ENCODE measurements around the gene ANO4.
A peak's percentile ranks its signal among the peaks of the same experiment; 100 is the strongest.

The ANO4 gene

GRCh38 chr12:100995201-100995600 lies 200.6 kb downstream of the ANO4 start:
- peak; percentile 36 to 86 for DNase-seq (ENCODE audit: low read depth in 2 of 2)
- H3K4me3 ChIP-seq (replicated peaks in 1 of 2; ENCODE audit: low read depth in 2 of 2, low read length in 2 of 2) = no peak overlapping the region
- TF ChIP-seq CTCF (IDR thresholded peaks at IDR 0.05; ENCODE audit: low read depth, low read length) = no peak

- TF ChIP-seq CTCF (IDR thresholded peaks at IDR 0.05; ENCODE audit: low read depth, low read length) = no peak
- H3K4me3 ChIP-seq (replicated peaks in 1 of 2; ENCODE audit: low read depth in 2 of 2, low read length in 2 of 2) = no peak overlapping the region
- no peak for DNase-seq (ENCODE audit: low read depth in 2 of 2)
These were observed 201.2 kb downstream of the ANO4 start for GRCh38 chr12:100995771-100996170.

- DNase-seq (ENCODE audit: low read depth in 2 of 2) = no peak
- TF ChIP-seq CTCF (IDR thresholded peaks at IDR 0.05; ENCODE audit: low read depth, low read length) = no peak
- no peak overlapping the region for H3K4me3 ChIP-seq (replicated peaks in 1 of 2; ENCODE audit: low read depth in 2 of 2, low read length in 2 of 2)
These were observed 207.1 kb downstream of the ANO4 start for GRCh38 chr12:101001669-101002068.

GRCh38 chr12:101002696-101003419 lies 208.3 kb downstream of the ANO4 start:
- TF ChIP-seq CTCF (IDR thresholded peaks at IDR 0.05; ENCODE audit: low read depth, low read length) = no peak
- no peak for DNase-seq (ENCODE audit: low read depth in 2 of 2)
- H3K4me3 ChIP-seq (replicated peaks in 1 of 2; ENCODE audit: low read depth in 2 of 2, low read length in 2 of 2) = no peak overlapping the region

GRCh38 chr12:101004898-101005297 lies 210.3 kb downstream of the ANO4 start:
- no peak for TF ChIP-seq CTCF (IDR thresholded peaks at IDR 0.05; ENCODE audit: low read depth, low read length)
- no peak for DNase-seq (ENCODE audit: low read depth in 2 of 2)

GRCh38 chr12:101009274-101009673 lies 214.7 kb downstream of the ANO4 start:
- TF ChIP-seq CTCF (IDR thresholded peaks at IDR 0.05; ENCODE audit: low read depth, low read length) = no peak
- H3K4me3 ChIP-seq (replicated peaks in 1 of 2; ENCODE audit: low read depth in 2 of 2, low read length in 2 of 2) = no peak overlapping the region
- no peak for DNase-seq (ENCODE audit: low read depth in 2 of 2)

More at GRCh38 chr12:101004898-101005297, 210.3 kb downstream of the ANO4 start:
- H3K4me3 ChIP-seq (replicated peaks in 1 of 2; ENCODE audit: low read depth in 2 of 2, low read length in 2 of 2) = no peak overlapping the region

- TF ChIP-seq CTCF (IDR thresholded peaks at IDR 0.05; ENCODE audit: low read depth, low read length) = no peak
- H3K4me3 ChIP-seq (replicated peaks in 1 of 2; ENCODE audit: low read depth in 2 of 2, low read length in 2 of 2) = no peak overlapping the region
- no peak for DNase-seq (ENCODE audit: low read depth in 2 of 2)
These were observed 216.3 kb downstream of the ANO4 start for GRCh38 chr12:101010896-101011295.

Measured in cardiac fibroblast (primary cell).